Daoy (cell line): Measurements from ENCODE around the gene UFSP2. TPM values are rescaled to one million over a fixed set of nuclear protein-coding genes. Genes with fewer than 3 reads are reported as not detected.
"Not testable (repeated sequence)": the region's sequence is repeated elsewhere in the genome, so short reads cannot be mapped to it uniquely, and the experiment has no call there.

Experiments
- DNase-seq: peaks from one replicate; pipeline ENCODE4 v3.0.0-alpha.2; 2015; ENCODE audit warnings: low read depth
- total RNA-seq: library from RNA; depleted of rRNA; stranded (reverse); fragments of >200 nt; shearing (Covaris generic); gene quantifications from 2 replicates; pipeline ENCODE4 v1.2.3, GENCODE V29; 2014

UFSP2 gene
- total RNA-seq, 1 experiment from 2014 or later, result 18.5 TPM

GRCh38 chr4:185384061-185384460 is 41.7 kb downstream of the UFSP2 start:
- DNase-seq, result no peak

- no peak for DNase-seq
Measured at GRCh38 chr4:185383451-185383850, 42.3 kb downstream of the UFSP2 start.

GRCh38 chr4:185382754-185383153 is 43.0 kb downstream of the UFSP2 start:
- no peak for DNase-seq

- DNase-seq, result no peak
Measured at GRCh38 chr4:185381288-185382196, 44.2 kb downstream of the UFSP2 start.

- DNase-seq, result no peak
Measured at GRCh38 chr4:185380320-185380719, 45.4 kb downstream of the UFSP2 start.

- DNase-seq, result no peak
Measured at GRCh38 chr4:185379326-185380295, 46.2 kb downstream of the UFSP2 start.

GRCh38 chr4:185378264-185378663 is 47.5 kb downstream of the UFSP2 start:
- DNase-seq, result no peak

GRCh38 chr4:185374573-185374972 is 51.2 kb downstream of the UFSP2 start:
- no peak for DNase-seq

- no peak for DNase-seq
Measured at GRCh38 chr4:185374027-185374426, 51.7 kb downstream of the UFSP2 start.

GRCh38 chr4:185371702-185372101 is 54.1 kb downstream of the UFSP2 start:
- no peak for DNase-seq

- no peak for DNase-seq
Measured at GRCh38 chr4:185370268-185370949, 55.4 kb downstream of the UFSP2 start.

- no peak for DNase-seq
Measured at GRCh38 chr4:185369731-185370130, 56.0 kb downstream of the UFSP2 start.

- no peak for DNase-seq
Measured at GRCh38 chr4:185364886-185365285, 60.9 kb downstream of the UFSP2 start.

- DNase-seq, result no peak
Measured at GRCh38 chr4:185363251-185363650, 62.5 kb downstream of the UFSP2 start.

GRCh38 chr4:185362570-185362969 is 63.2 kb downstream of the UFSP2 start:
- not testable (repeated sequence) for DNase-seq

GRCh38 chr4:185361872-185362271 is 63.9 kb downstream of the UFSP2 start:
- DNase-seq, result no peak

- peak; percentile 30 for DNase-seq
Measured at GRCh38 chr4:185359767-185360446, 65.9 kb downstream of the UFSP2 start.

- peak; percentile 23 for DNase-seq
Measured at GRCh38 chr4:185358959-185359358, 66.8 kb downstream of the UFSP2 start.

- DNase-seq, result peak; percentile 55
Measured at GRCh38 chr4:185358514-185358913, 67.2 kb downstream of the UFSP2 start.

- no peak for DNase-seq
Measured at GRCh38 chr4:185357733-185358440, 67.9 kb downstream of the UFSP2 start.

- no peak for DNase-seq
Measured at GRCh38 chr4:185357211-185357610, 68.6 kb downstream of the UFSP2 start.
